GM21786 (cell line): ENCODE measurements around the gene ARPC1B.
"Not testable (repeated sequence)": the region's sequence is repeated elsewhere in the genome, so short reads cannot be mapped to it uniquely, and the experiment has no call there.

Source experiments
- ATAC-seq: cut with Tn5 transposase; IDR thresholded peaks from one replicate; pipeline ENCODE4 v1.9.1; 2021; ENCODE audit not compliant: unreplicated experiment

The ARPC1B gene

GRCh38 chr7:99366646-99367045 lies 7.9 kb upstream of the ARPC1B start:
- no peak for ATAC-seq

GRCh38 chr7:99368750-99369389 lies 5.7 kb upstream of the ARPC1B start:
- no peak for ATAC-seq

GRCh38 chr7:99369767-99370391 lies 4.7 kb upstream of the ARPC1B start:
- ATAC-seq, result no peak

GRCh38 chr7:99371376-99371920 lies 3.1 kb upstream of the ARPC1B start:
- no peak for ATAC-seq

GRCh38 chr7:99372275-99373090 lies 2.0 kb upstream of the ARPC1B start:
- ATAC-seq, result no peak

- no peak for ATAC-seq
These were observed 1.2 kb upstream of the ARPC1B start for GRCh38 chr7:99373091-99374066.

GRCh38 chr7:99375070-99375807 lies 709 bp downstream of the ARPC1B start:
- ATAC-seq, result peak; percentile 40

GRCh38 chr7:99379043-99379577 lies 4.6 kb downstream of the ARPC1B start:
- ATAC-seq, result peak; percentile 21

GRCh38 chr7:99379693-99380031 lies 5.1 kb downstream of the ARPC1B start:
- ATAC-seq, result not testable (repeated sequence)

- ATAC-seq, result peak; percentile 45
These were observed 5.7 kb downstream of the ARPC1B start for GRCh38 chr7:99380032-99380822.

- ATAC-seq, result peak; percentile 79
These were observed 6.5 kb downstream of the ARPC1B start for GRCh38 chr7:99380823-99381663.

GRCh38 chr7:99381664-99382075 lies 7.1 kb downstream of the ARPC1B start:
- no peak for ATAC-seq

- no peak for ATAC-seq
These were observed 8.7 kb downstream of the ARPC1B start for GRCh38 chr7:99383203-99383602.

- ATAC-seq, result no peak
These were observed 9.4 kb downstream of the ARPC1B start for GRCh38 chr7:99383791-99384370.

GRCh38 chr7:99384523-99384922 lies 10.0 kb downstream of the ARPC1B start:
- no peak for ATAC-seq

GRCh38 chr7:99385564-99385963 lies 11.0 kb downstream of the ARPC1B start:
- no peak for ATAC-seq

- no peak for ATAC-seq
These were observed 12.2 kb downstream of the ARPC1B start for GRCh38 chr7:99386584-99387238.
